Germinal center (tissue), 1 donor: ENCODE results near the gene CD40.
"Not testable (repeated sequence)": the region's sequence is repeated elsewhere in the genome, so short reads cannot be mapped to it uniquely, and the experiment has no call there.

ENCODE experiments used
- DNase-seq: peaks from one replicate; pipeline ENCODE4 v3.0.0; 2012; ENCODE audit warnings: mixed read lengths, low spot score

Gene CD40

GRCh38 chr20:46093531-46093930 lies 24.6 kb upstream of the CD40 start:
- DNase-seq: no peak

GRCh38 chr20:46099491-46100287 lies 18.4 kb upstream of the CD40 start:
- peak; percentile 53 for DNase-seq

GRCh38 chr20:46100444-46100843 lies 17.7 kb upstream of the CD40 start:
- DNase-seq: not testable (repeated sequence)

- DNase-seq: no peak
Measured at GRCh38 chr20:46100988-46101387, 17.1 kb upstream of the CD40 start.

- no peak for DNase-seq
Measured at GRCh38 chr20:46101957-46102356, 16.2 kb upstream of the CD40 start.

- no peak for DNase-seq
Measured at GRCh38 chr20:46102940-46103339, 15.2 kb upstream of the CD40 start.

GRCh38 chr20:46104262-46104661 lies 13.9 kb upstream of the CD40 start:
- DNase-seq: no peak

GRCh38 chr20:46107061-46107460 lies 11.1 kb upstream of the CD40 start:
- DNase-seq: no peak

- DNase-seq: peak; percentile 42
Measured at GRCh38 chr20:46108435-46108841, 9.7 kb upstream of the CD40 start.

GRCh38 chr20:46108976-46109375 lies 9.1 kb upstream of the CD40 start:
- DNase-seq: no peak

GRCh38 chr20:46111028-46111835 lies 6.9 kb upstream of the CD40 start:
- DNase-seq: peak; percentile 64

GRCh38 chr20:46111836-46112212 lies 6.3 kb upstream of the CD40 start:
- no peak for DNase-seq

GRCh38 chr20:46112430-46113112 lies 5.5 kb upstream of the CD40 start:
- DNase-seq: no peak

GRCh38 chr20:46113113-46113470 lies 5.0 kb upstream of the CD40 start:
- DNase-seq: no peak

GRCh38 chr20:46114449-46114848 lies 3.7 kb upstream of the CD40 start:
- no peak for DNase-seq

- DNase-seq: peak; percentile 57
Measured at GRCh38 chr20:46118481-46119020, 437 bp downstream of the CD40 start.

GRCh38 chr20:46119028-46119546 lies 973 bp downstream of the CD40 start:
- peak; percentile 76 for DNase-seq

- DNase-seq: no peak
Measured at GRCh38 chr20:46119547-46119946, 1.4 kb downstream of the CD40 start.

- no peak for DNase-seq
Measured at GRCh38 chr20:46120136-46120535, 2.0 kb downstream of the CD40 start.

GRCh38 chr20:46121184-46121930 lies 3.2 kb downstream of the CD40 start:
- DNase-seq: no peak

- DNase-seq: no peak
Measured at GRCh38 chr20:46122071-46122470, 4.0 kb downstream of the CD40 start.
